ENCODE measurements around the gene TXNDC15. TPM values are rescaled to one million over a fixed set of nuclear protein-coding genes. Genes with fewer than 3 reads are reported as not detected.

The TXNDC15 gene
- total RNA-seq, 1 experiment from 2014 or later: 22.5 TPM

DNA sequence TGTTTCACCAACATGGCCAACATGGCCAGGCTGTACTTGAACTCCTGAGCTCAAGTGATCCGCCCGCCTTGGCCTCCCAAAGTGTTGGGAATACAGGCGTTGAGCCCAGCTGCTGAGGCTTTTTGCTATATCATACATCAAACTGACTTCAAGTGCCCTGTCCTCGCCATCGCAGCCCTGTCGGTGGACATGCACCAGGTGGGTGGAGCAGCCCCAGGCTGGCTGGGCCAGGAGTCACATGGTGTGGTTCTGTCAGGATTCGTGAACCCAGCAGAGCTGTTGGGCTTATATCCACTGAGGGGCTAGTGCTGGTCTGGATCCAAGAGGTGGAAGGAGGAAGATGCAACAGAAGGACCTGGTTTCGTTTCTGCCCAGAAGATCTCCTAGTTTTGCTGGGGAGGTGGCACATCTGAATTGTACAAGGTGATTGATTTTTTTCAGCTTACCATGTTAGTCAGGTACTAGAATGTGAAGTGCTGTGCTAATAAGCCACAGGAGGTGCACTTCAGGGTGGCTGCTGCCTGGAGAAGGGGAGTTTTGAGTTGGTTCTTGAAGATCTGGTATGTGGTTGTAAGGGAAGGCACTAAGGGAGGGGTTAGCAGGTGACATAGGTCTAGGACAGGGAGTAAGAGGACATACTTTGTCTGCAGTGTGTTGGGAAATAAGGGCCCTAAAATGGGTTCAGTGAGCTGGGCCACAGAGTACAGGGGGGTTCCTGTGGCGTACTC lies 46.8 kb downstream of the TXNDC15 start:
- DNase-seq: no peak
- no peak overlapping the region for H3K4me3 ChIP-seq (ENCODE audit: insufficient read depth, low read depth, low read length)
- H3K27me3 ChIP-seq (ENCODE audit: control insufficient read depth, insufficient read depth, low read length): no peaks in the 10 kb centered on the region
- no peaks in the 10 kb centered on the region; the same call in none of the 2 replicates for H3K36me3 ChIP-seq (replicated peaks; ENCODE audit: control insufficient read depth, insufficient read depth, low read length)

- H3K4me3 ChIP-seq (ENCODE audit: insufficient read depth, low read depth, low read length): no peak overlapping the region
- no peaks in the 10 kb centered on the region for H3K27me3 ChIP-seq (ENCODE audit: control insufficient read depth, insufficient read depth, low read length)
- DNase-seq: no peak
- H3K36me3 ChIP-seq (replicated peaks; ENCODE audit: control insufficient read depth, insufficient read depth, low read length): no peaks in the 10 kb centered on the region
Measured at GRCh38 chr5:134932508-134932907, 58.3 kb downstream of the TXNDC15 start.

DNA sequence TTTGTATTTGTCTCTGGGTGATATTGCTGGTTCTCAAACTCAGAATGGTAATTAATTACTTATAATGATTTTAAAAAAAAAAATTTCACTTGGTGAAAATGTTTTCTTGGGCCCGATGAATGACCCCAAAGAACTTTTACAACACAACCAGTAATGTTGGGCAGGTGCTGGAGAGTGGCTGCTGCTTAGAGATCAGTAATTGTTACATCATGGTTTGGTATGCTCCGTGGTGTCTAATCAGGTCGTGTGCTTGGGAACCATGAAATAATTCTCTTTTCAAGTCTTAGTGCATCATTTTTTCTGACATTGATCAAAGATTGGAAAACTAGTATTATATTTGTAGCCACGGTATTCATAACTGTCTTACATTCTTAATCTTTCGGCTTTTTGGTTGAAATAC lies 60.0 kb downstream of the TXNDC15 start:
- Histone ChIP-seq H3K27me3 (ENCODE audit: control insufficient read depth, insufficient read depth, low read length) (no peaks in the 10 kb centered on the region), H3K4me3 (ENCODE audit: insufficient read depth, low read depth, low read length) (no peak overlapping the region), H3K36me3 (replicated peaks; ENCODE audit: control insufficient read depth, insufficient read depth, low read length) (no peaks in the 10 kb centered on the region)
- no peak for DNase-seq

DNA sequence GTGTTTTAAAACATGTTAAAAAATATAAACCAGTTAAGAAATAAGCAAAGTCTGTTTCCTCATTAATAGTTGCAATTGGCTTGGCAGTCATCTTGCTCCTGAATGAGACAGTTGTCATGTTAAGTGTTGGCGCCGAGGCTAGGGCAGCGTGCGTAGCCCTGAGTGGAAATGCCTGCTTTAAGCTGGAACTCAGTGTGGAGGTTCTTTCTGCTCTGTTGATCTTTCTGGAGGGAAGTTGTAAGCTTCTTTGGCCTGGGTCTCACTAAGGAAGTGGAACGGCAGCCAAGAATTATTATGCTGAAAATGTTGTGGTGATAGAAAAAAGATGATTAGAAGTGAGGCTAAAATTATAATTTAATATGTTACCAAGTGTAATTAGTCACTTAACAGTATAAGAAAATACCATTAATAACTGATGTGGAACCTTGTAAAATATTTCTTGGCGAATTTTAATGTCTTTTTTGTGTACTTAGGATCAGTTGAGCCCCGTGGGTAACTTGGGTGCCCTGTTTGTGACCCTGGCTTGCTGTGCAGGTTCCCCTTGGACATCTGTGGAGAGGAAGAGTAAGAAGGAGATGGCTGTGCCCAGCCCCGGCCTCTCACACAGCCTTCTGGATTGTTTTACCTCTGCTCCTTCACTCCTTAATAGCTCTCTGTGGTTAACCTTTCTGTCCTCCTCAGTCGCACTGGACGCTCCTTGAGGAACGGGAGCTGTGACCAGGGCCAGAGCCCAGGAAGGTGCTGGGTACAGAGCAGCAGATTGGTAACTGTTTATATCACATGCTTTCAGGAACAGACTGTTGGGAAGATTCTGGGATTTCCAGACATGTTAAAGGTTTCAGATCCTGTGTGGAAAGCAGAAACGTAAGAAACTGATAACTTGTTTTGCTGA lies 61.8 kb downstream of the TXNDC15 start:
- H3K27me3 ChIP-seq (ENCODE audit: control insufficient read depth, insufficient read depth, low read length): no peaks in the 10 kb centered on the region
- no peak overlapping the region for H3K4me3 ChIP-seq (ENCODE audit: insufficient read depth, low read depth, low read length)
- no peaks in the 10 kb centered on the region for H3K36me3 ChIP-seq (replicated peaks; ENCODE audit: control insufficient read depth, insufficient read depth, low read length)
- DNase-seq: no peak

DNA sequence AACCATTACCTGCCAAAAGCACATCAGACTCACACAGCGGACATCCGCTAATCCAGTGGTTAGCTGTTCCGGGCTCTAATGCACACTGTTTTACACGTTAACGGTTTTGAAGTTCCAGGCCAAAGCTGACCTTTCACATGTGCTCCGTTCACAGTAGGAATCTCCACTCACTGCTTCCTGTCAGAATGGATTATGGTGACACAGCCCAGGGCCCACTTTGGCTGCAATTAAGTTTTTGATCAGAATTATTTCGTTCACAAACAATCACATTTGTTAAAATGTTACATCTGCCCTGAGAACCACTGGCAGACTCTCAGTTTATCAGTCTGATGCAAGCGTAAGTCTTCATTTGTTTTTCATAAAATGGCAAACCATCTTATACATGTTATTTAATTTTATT lies 63.4 kb downstream of the TXNDC15 start:
- Histone ChIP-seq H3K4me3 (ENCODE audit: insufficient read depth, low read depth, low read length) (no peak overlapping the region), H3K27me3 (ENCODE audit: control insufficient read depth, insufficient read depth, low read length) (no peaks in the 10 kb centered on the region), H3K36me3 (replicated peaks; ENCODE audit: control insufficient read depth, insufficient read depth, low read length) (no peaks in the 10 kb centered on the region)
- DNase-seq: no peak

- no peaks in the 10 kb centered on the region for H3K27me3 ChIP-seq (ENCODE audit: control insufficient read depth, insufficient read depth, low read length)
- H3K36me3 ChIP-seq (replicated peaks; ENCODE audit: control insufficient read depth, insufficient read depth, low read length): no peaks in the 10 kb centered on the region
- no peak overlapping the region for H3K4me3 ChIP-seq (ENCODE audit: insufficient read depth, low read depth, low read length)
- no peak for DNase-seq
Measured at GRCh38 chr5:134938030-134938429, 63.9 kb downstream of the TXNDC15 start.

DNA sequence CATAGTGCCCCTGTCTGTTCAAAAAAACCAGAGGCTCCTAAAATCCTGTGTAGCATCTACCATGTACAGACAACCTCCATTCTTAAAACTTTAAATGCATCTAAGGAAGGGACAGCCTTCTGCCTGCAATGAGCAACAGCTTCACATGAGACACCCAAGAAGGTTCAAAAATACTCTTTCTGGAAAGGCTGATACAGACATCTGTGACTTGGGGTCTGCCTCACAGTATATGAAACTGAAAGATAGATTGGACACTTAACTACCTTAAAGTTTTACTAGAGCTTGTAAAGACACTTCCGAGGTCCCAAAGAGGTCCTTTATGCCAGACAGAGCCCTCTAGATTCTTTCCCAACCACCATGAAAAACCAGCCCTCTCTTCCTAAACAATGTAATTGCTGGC lies 65.3 kb downstream of the TXNDC15 start:
- H3K4me3 ChIP-seq (ENCODE audit: insufficient read depth, low read depth, low read length): no peak overlapping the region
- H3K36me3 ChIP-seq (replicated peaks; ENCODE audit: control insufficient read depth, insufficient read depth, low read length): no peaks in the 10 kb centered on the region
- no peak for DNase-seq
- H3K27me3 ChIP-seq (ENCODE audit: control insufficient read depth, insufficient read depth, low read length): no peaks in the 10 kb centered on the region

GRCh38 chr5:134943547-134943946 lies 69.4 kb downstream of the TXNDC15 start:
- Histone ChIP-seq H3K4me3 (ENCODE audit: insufficient read depth, low read depth, low read length) (no peak overlapping the region), H3K36me3 (replicated peaks; ENCODE audit: control insufficient read depth, insufficient read depth, low read length) (no peaks in the 10 kb centered on the region), H3K27me3 (ENCODE audit: control insufficient read depth, insufficient read depth, low read length) (no peaks in the 10 kb centered on the region)
- no peak for DNase-seq

- Histone ChIP-seq H3K27me3 (ENCODE audit: control insufficient read depth, insufficient read depth, low read length) (no peaks in the 10 kb centered on the region), H3K4me3 (ENCODE audit: insufficient read depth, low read depth, low read length) (no peak overlapping the region), H3K36me3 (replicated peaks; ENCODE audit: control insufficient read depth, insufficient read depth, low read length) (no peaks in the 10 kb centered on the region)
- DNase-seq: no peak
Measured at GRCh38 chr5:134944630-134945029, 70.5 kb downstream of the TXNDC15 start.

DNA sequence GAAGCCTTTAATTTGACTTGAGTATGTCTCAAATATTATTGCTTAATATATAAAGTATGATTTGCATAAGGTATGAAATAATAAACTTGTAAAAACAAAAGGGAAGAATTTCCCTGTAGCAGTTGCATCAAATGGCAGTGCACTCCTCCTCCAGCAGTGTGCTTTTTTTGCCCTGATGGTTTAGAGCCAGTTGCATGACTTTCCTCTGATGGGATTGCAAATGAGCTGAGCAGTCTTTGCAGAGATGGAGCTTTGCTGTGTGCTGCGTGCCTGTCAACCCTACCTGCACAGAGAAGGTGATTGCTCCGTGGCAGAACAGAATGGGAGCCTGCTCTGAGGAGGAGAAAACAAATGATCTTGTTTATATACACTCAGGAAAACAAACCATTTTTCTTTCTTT lies 70.9 kb downstream of the TXNDC15 start:
- H3K36me3 ChIP-seq (replicated peaks; ENCODE audit: control insufficient read depth, insufficient read depth, low read length): no peaks in the 10 kb centered on the region
- no peak overlapping the region for H3K4me3 ChIP-seq (ENCODE audit: insufficient read depth, low read depth, low read length)
- DNase-seq: no peak
- no peaks in the 10 kb centered on the region for H3K27me3 ChIP-seq (ENCODE audit: control insufficient read depth, insufficient read depth, low read length)

DNA sequence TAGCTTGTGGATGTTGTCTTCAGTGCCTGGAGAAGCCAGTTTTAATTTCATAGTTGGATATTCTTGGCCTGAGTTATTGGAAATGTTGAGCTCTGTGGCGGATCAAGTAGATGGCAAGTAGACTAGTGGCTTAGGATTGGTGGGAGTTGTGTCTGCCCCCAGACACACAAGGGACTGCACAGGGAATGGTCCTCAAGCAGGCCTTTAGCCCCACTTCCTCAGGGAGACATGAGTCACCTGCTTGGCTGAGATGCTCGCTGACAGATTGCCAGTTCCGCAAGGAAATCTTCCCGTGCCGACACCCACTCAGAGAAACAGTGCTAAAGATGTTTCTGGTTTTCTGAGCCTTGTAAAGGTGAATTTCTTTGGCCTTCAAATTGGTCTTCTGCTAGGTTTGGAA lies 74.7 kb downstream of the TXNDC15 start:
- Histone ChIP-seq H3K4me3 (ENCODE audit: insufficient read depth, low read depth, low read length) (no peak overlapping the region), H3K27me3 (ENCODE audit: control insufficient read depth, insufficient read depth, low read length) (no peaks in the 10 kb centered on the region), H3K36me3 (replicated peaks; ENCODE audit: control insufficient read depth, insufficient read depth, low read length) (no peaks in the 10 kb centered on the region)
- no peak for DNase-seq

DNA sequence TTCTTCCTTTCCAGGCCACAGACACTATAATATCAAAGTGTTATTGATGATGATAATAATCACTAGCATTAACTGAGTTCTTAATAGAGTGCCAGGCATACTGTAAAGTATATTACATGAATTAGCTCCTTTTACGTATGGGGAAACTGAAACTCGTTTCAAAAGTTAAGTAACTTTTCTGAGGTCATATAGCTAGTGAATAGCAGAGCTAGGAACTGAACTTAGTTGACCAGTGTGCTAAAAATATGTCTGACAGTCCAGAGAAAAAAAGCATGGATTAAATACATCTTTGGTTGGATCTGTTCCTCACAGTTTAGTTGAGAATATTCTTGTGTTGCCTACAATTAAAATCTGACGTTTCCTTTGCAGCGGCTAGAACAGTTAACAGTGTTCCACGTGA lies 75.1 kb downstream of the TXNDC15 start:
- H3K36me3 ChIP-seq (replicated peaks; ENCODE audit: control insufficient read depth, insufficient read depth, low read length): no peaks in the 10 kb centered on the region
- no peak for DNase-seq
- H3K4me3 ChIP-seq (ENCODE audit: insufficient read depth, low read depth, low read length): no peak overlapping the region
- no peaks in the 10 kb centered on the region for H3K27me3 ChIP-seq (ENCODE audit: control insufficient read depth, insufficient read depth, low read length)

Measured in H7 (cell line).